Calu3 (cell line): ENCODE data around the gene CETP. TPM values are rescaled to one million over a fixed set of nuclear protein-coding genes. Genes with fewer than 3 reads are reported as not detected.

Experiments used
- BruUV-seq: library from RNA; stranded (reverse); fragments of 400-500 nt; replicated peaks from 2 replicates; lab custom pipeline; 2021; lab: Mats Ljungman, UMichigan
- CTCF ChIA-PET: fragments of 300-600 bp; sonication (Branson Sonifier 250); formaldehyde crosslinking; loops from one replicate; lab custom pipeline; 2022; ENCODE audit warnings: antibody characterized with exemption; lab: Charles Lee
- DNase-seq: peaks from one replicate; pipeline ENCODE4 v3.0.0; 2022
- H3K27ac Mint-ChIP-seq: one replicate; pipeline ENCODE4 v1.8.0; 2022; ENCODE audit warnings: mixed read lengths; ENCODE audit not compliant: unreplicated experiment
- H3K27me3 Mint-ChIP-seq: one replicate; pipeline ENCODE4 v1.8.0; 2022; ENCODE audit warnings: mixed read lengths; ENCODE audit not compliant: unreplicated experiment
- H3K36me3 Mint-ChIP-seq: one replicate; pipeline ENCODE4 v1.8.0; 2022; ENCODE audit warnings: mild to moderate bottlenecking, moderate library complexity, mixed read lengths; ENCODE audit not compliant: insufficient read depth, unreplicated experiment
- H3K4me1 Mint-ChIP-seq: one replicate; pipeline ENCODE4 v1.8.0; 2022; ENCODE audit warnings: mild to moderate bottlenecking, low read depth, mixed read lengths; ENCODE audit not compliant: unreplicated experiment
- H3K4me3 Mint-ChIP-seq: one replicate; pipeline ENCODE4 v1.8.0; 2022; ENCODE audit warnings: mild to moderate bottlenecking, low read depth, moderate library complexity, mixed read lengths; ENCODE audit not compliant: unreplicated experiment
- H3K9me3 Mint-ChIP-seq: one replicate; pipeline ENCODE4 v1.8.0; 2022; ENCODE audit warnings: low read depth, mixed read lengths; ENCODE audit not compliant: unreplicated experiment
- CTCF ChIP-seq: fragments of 200-600 bp; IDR thresholded peaks from one replicate; pipeline ENCODE4 v1.8.0; 2022; ENCODE audit warnings: antibody characterized with exemption; ENCODE audit not compliant: unreplicated experiment
- intact Hi-C: fragments of 100-400 bp; cut with micrococcal nuclease; formaldehyde crosslinking; loops from one replicate; pipeline ENCODE4 v1.10.0; 2022; ENCODE audit not compliant: unreplicated experiment
- total RNA-seq: library from RNA; stranded (reverse); gene quantifications from 2 replicates; pipeline ENCODE4 v1.2.3, GENCODE V29; 2022

The CETP gene
- total RNA-seq, 1 experiment from 2014 or later, result not detected

GRCh38 chr16:56974549-56975300, 13.0 kb downstream of the CETP start:
- intact Hi-C loops, result no loop called here
- H3K4me3 Mint-ChIP-seq, result no peak overlapping the region
- peaks cover 67% of the 10 kb centered on the region for H3K27me3 Mint-ChIP-seq
- no peak for DNase-seq
- CTCF ChIA-PET, result interaction anchor here (0.5 kb wide), 1 partner anchor 133 kb away, joined by 3 read pairs; no protein-coding TSS in a partner anchor
- no peaks in the 10 kb centered on the region for H3K36me3 Mint-ChIP-seq
- no peak for TF ChIP-seq CTCF
- H3K27ac Mint-ChIP-seq, result no peak overlapping the region
- BruUV-seq, result no TSS peak
- no peaks in the 10 kb centered on the region for H3K9me3 Mint-ChIP-seq
- H3K4me1 Mint-ChIP-seq, result no peaks in the 10 kb centered on the region

DNA sequence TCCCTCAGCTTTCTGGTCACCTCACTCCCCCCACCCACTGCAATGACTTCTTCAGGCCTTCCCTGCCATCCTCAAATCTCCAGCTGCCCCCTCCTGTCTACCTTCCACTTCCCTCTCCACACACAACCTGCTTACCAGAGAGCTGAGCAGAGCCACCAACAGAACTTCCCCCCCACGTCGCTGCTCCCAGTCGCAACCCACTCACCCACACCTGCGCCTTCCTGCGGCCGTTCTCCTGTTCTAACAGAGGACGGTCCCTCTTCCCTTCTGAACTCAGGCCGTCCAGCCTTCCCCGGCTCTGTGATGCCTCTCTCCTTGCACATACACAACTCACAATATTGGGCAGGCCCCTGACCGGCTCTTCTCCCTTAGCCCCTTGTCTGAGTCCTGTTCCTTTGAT, 14.0 kb downstream of the CETP start:
- Mint-ChIP-seq H3K4me1 (no peaks in the 10 kb centered on the region), H3K27ac (no peak overlapping the region), H3K27me3 (peaks cover 59% of the 10 kb centered on the region), H3K36me3 (no peaks in the 10 kb centered on the region), H3K9me3 (no peaks in the 10 kb centered on the region), H3K4me3 (no peak overlapping the region)
- intact Hi-C loops, result no loop called here
- BruUV-seq, result no TSS peak
- CTCF ChIA-PET, result interaction anchor here (0.6 to 1.1 kb wide), 2 partner anchors 14 to 475 kb away, joined by 4 read pairs; partner anchors contain the start of gene NLRC5
- no peak for DNase-seq
- TF ChIP-seq CTCF, result no peak

DNA sequence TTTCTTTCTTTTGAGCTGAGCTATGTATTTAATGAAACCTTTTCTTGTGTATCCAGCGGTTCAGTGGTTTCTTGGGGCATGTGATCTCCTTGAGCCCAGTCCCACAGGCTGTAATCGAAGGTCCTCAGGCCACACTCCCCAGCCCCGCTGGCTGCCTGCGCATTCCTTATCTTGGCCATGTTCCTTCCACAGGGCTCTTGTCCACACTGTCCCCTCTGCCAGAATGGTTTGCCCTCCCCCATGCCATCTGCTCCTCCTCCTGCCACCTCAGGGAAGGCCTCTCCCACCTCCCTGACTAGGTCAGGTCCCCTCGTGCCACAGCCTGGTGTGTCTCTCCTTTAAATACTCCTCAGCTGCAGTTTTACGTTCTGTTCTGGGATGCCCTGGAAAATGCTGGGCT, 15.5 kb downstream of the CETP start:
- H3K4me1 Mint-ChIP-seq, result no peaks in the 10 kb centered on the region
- H3K27ac Mint-ChIP-seq, result no peak overlapping the region
- CTCF ChIA-PET, result no interaction called here
- no peak for DNase-seq
- H3K4me3 Mint-ChIP-seq, result no peak overlapping the region
- H3K27me3 Mint-ChIP-seq, result peaks cover 56% of the 10 kb centered on the region
- H3K9me3 Mint-ChIP-seq, result no peaks in the 10 kb centered on the region
- no peaks in the 10 kb centered on the region for H3K36me3 Mint-ChIP-seq
- intact Hi-C loops, result no loop called here
- no peak for TF ChIP-seq CTCF
- no TSS peak for BruUV-seq

GRCh38 chr16:56977823-56978430, 16.2 kb downstream of the CETP start:
- TF ChIP-seq CTCF, result no peak
- no peak for DNase-seq
- intact Hi-C loops, result no loop called here
- Mint-ChIP-seq H3K9me3 (no peaks in the 10 kb centered on the region), H3K4me1 (no peaks in the 10 kb centered on the region), H3K36me3 (no peaks in the 10 kb centered on the region), H3K4me3 (no peak overlapping the region), H3K27ac (no peak overlapping the region), H3K27me3 (peaks cover 60% of the 10 kb centered on the region)
- BruUV-seq, result no TSS peak
- CTCF ChIA-PET, result no interaction called here
